H9 (cell line): ENCODE results near the gene NOTCH2NLA. TPM values are rescaled to one million over a fixed set of nuclear protein-coding genes. Genes with fewer than 3 reads are reported as not detected.
"Not testable (repeated sequence)": the region's sequence is repeated elsewhere in the genome, so short reads cannot be mapped to it uniquely, and the experiment has no call there.

Experiments used
- DNase-seq: peaks from one replicate; pipeline ENCODE4 v3.0.0-alpha.2; 2017
- H2AFZ ChIP-seq: one replicate; pipeline ENCODE4 v1.6.1; 2013; ENCODE audit warnings: mild to moderate bottlenecking, low read length, control low read depth, moderate library complexity
- H2AK5ac ChIP-seq: 2 replicates; pipeline ENCODE4 v1.6.1; 2013; ENCODE audit warnings: low read length, control low read depth, mixed read lengths; ENCODE audit not compliant: insufficient read length
- H2BK120ac ChIP-seq: one replicate; pipeline ENCODE4 v1.6.1; 2013; ENCODE audit warnings: low read depth, mild to moderate bottlenecking, low read length, control low read depth, inconsistent platforms; ENCODE audit not compliant: poor library complexity, severe bottlenecking
- H2BK12ac ChIP-seq: 2 replicates; pipeline ENCODE4 v1.6.1; 2013; ENCODE audit warnings: low read length, control low read depth, mixed read lengths, low read depth; ENCODE audit not compliant: insufficient read length
- H2BK15ac ChIP-seq: 2 replicates; pipeline ENCODE4 v1.6.1; 2013; ENCODE audit warnings: low read depth, low read length, control low read depth
- H2BK20ac ChIP-seq: one replicate; pipeline ENCODE4 v1.6.1; 2013; ENCODE audit warnings: low read depth, mild to moderate bottlenecking, low read length, control low read depth, inconsistent platforms; ENCODE audit not compliant: poor library complexity, severe bottlenecking
- H2BK5ac ChIP-seq: 2 replicates; pipeline ENCODE4 v1.6.1; 2013; ENCODE audit warnings: low read length, control low read depth, mixed read lengths; ENCODE audit not compliant: insufficient read length
- H3K14ac ChIP-seq: 2 replicates; pipeline ENCODE4 v1.6.1; 2013; ENCODE audit warnings: low read length, control low read depth; ENCODE audit not compliant: insufficient read depth
- H3K18ac ChIP-seq: 2 replicates; pipeline ENCODE4 v1.6.1; 2013; ENCODE audit warnings: low read depth, mild to moderate bottlenecking, mixed read lengths, low read length, control low read depth; ENCODE audit not compliant: insufficient read length
- H3K23ac ChIP-seq: 2 replicates; pipeline ENCODE4 v1.6.1; 2013; ENCODE audit warnings: low read length, control low read depth, mixed read lengths, low read depth; ENCODE audit not compliant: insufficient read length
- H3K23me2 ChIP-seq: 2 replicates; pipeline ENCODE4 v1.6.1; 2013; ENCODE audit warnings: low read depth, mild to moderate bottlenecking, mixed read lengths, low read length, control low read depth; ENCODE audit not compliant: insufficient read length, poor library complexity, severe bottlenecking
- H3K27ac ChIP-seq: 2 replicates; pipeline ENCODE4 v1.5.1; 2013; ENCODE audit warnings: low read length, control low read depth, mixed read lengths, low read depth; ENCODE audit not compliant: insufficient read length
- H3K27me3 ChIP-seq: 2 replicates; pipeline ENCODE4 v1.6.1; 2013; ENCODE audit warnings: low read length, control low read depth, inconsistent platforms; ENCODE audit not compliant: insufficient read depth
- H3K4ac ChIP-seq: 2 replicates; pipeline ENCODE4 v1.6.1; 2013; ENCODE audit warnings: low read depth, mild to moderate bottlenecking, control low read depth, inconsistent platforms, low read length, moderate library complexity
- H3K4me1 ChIP-seq: 2 replicates; pipeline ENCODE4 v1.6.1; 2013; ENCODE audit warnings: low read length, control low read depth, inconsistent platforms; ENCODE audit not compliant: insufficient read depth
- H3K4me2 ChIP-seq: 2 replicates; pipeline ENCODE4 v1.6.1; 2013; ENCODE audit warnings: low read length, control low read depth, mixed read lengths; ENCODE audit not compliant: insufficient read length, insufficient read depth
- H3K56ac ChIP-seq: 2 replicates; pipeline ENCODE4 v1.6.1; 2013; ENCODE audit warnings: low read depth, mild to moderate bottlenecking, mixed read lengths, low read length, control low read depth; ENCODE audit not compliant: insufficient read length
- H3K79me1 ChIP-seq: 2 replicates; pipeline ENCODE4 v1.6.1; 2013; ENCODE audit warnings: low read depth, mild to moderate bottlenecking, moderate library complexity, low read length, control low read depth, inconsistent platforms; ENCODE audit not compliant: insufficient read depth, poor library complexity, severe bottlenecking
- H3K79me2 ChIP-seq: 2 replicates; pipeline ENCODE4 v1.6.1; 2013; ENCODE audit warnings: low read length, control low read depth, inconsistent platforms; ENCODE audit not compliant: insufficient read depth
- H3K9ac ChIP-seq: 2 replicates; pipeline ENCODE4 v1.6.1; 2013; ENCODE audit warnings: low read length, control low read depth, mixed read lengths; ENCODE audit not compliant: insufficient read length; ENCODE audit errors: extremely low read depth
- H3K9me3 ChIP-seq: one replicate; pipeline ENCODE4 v1.6.1; 2013; ENCODE audit warnings: low read depth, low read length, inconsistent platforms; ENCODE audit not compliant: control insufficient read depth
- H3T11ph ChIP-seq: one replicate; pipeline ENCODE4 v1.6.1; 2013; ENCODE audit warnings: mild to moderate bottlenecking, low read length, control low read depth, inconsistent platforms
- H4K20me1 ChIP-seq: one replicate; pipeline ENCODE4 v1.6.1; 2013; ENCODE audit not compliant: control insufficient read depth, insufficient read length, insufficient read depth
- H4K5ac ChIP-seq: 2 replicates; pipeline ENCODE4 v1.6.1; 2013; ENCODE audit warnings: low read depth, mild to moderate bottlenecking, mixed read lengths, low read length, control low read depth; ENCODE audit not compliant: insufficient read length
- H4K8ac ChIP-seq: replicated peaks from 2 replicates; pipeline ENCODE4 v1.6.1; 2013; ENCODE audit warnings: low read length, control low read depth, mixed read lengths, low read depth; ENCODE audit not compliant: insufficient read length
- H4K91ac ChIP-seq: 2 replicates; pipeline ENCODE4 v1.6.1; 2013; ENCODE audit warnings: low read depth, mild to moderate bottlenecking, moderate library complexity, mixed read lengths, low read length, control low read depth; ENCODE audit not compliant: insufficient read length
- H3K27ac Mint-ChIP-seq, 3 experiments: 2 replicates in 2 of 3; 3 replicates in 1 of 3; pipeline ENCODE4 v1.8.0; 2020 to 2021; ENCODE audit warnings: mixed read lengths in 3 of 3, mild to moderate bottlenecking in 1 of 3, moderate library complexity in 1 of 3
- H3K27me3 Mint-ChIP-seq: 2 replicates; pipeline ENCODE4 v1.8.0; 2021; ENCODE audit warnings: low read depth, mild to moderate bottlenecking, moderate library complexity, mixed read lengths
- H3K36me3 Mint-ChIP-seq, 3 experiments: 2 replicates in 2 of 3; 3 replicates in 1 of 3; pipeline ENCODE4 v1.8.0; 2020 to 2021; ENCODE audit warnings: low read depth in 3 of 3, mixed read lengths in 3 of 3; ENCODE audit not compliant: insufficient read depth in 1 of 3
- H3K4me1 Mint-ChIP-seq, 2 experiments: 2 replicates each; pipeline ENCODE4 v1.8.0; 2020; ENCODE audit warnings: mixed read lengths in 2 of 2
- H3K4me3 Mint-ChIP-seq, 2 experiments: 2 replicates in 1 of 2; 3 replicates in 1 of 2; pipeline ENCODE4 v1.8.0; 2020 to 2021; ENCODE audit warnings: mild to moderate bottlenecking in 2 of 2, mixed read lengths in 2 of 2, moderate library complexity in 1 of 2
- H3K9me3 Mint-ChIP-seq, 2 experiments: 2 replicates in 1 of 2; 3 replicates in 1 of 2; pipeline ENCODE4 v1.8.0; 2020; ENCODE audit warnings: mild to moderate bottlenecking in 2 of 2, mixed read lengths in 2 of 2, moderate library complexity in 1 of 2
- WGBS: extraction: QIAGEN DNeasy Blood & Tissue Kit; methylation state at CpG from one replicate; pipeline ENCODE4 v1.1.7; 2013; ENCODE audit warnings: missing lambda C conversion rate, low lambda C conversion rate, mixed read lengths; ENCODE audit not compliant: insufficient read length; ENCODE audit errors: extremely low coverage; 5-methylcytosine and 5-hydroxymethylcytosine counted together
- long read RNA-seq: library from polyadenylated mRNA; unstranded; transcript quantifications from one replicate; pipeline ENCODE4 v2.0.0, GENCODE V29; 2020
- total RNA-seq: library from RNA; stranded (reverse); gene quantifications from 2 replicates; pipeline ENCODE4 v1.2.1, GENCODE V29; 2021

NOTCH2NLA gene
- 8.1 and 9.9 TPM in 2 replicates for total RNA-seq
- long read RNA-seq, transcript NOTCH2NLA-201 (5 exons, 1,874 nt): major isoform, 10 of 12 reads
- long read RNA-seq, partial matches to known transcripts: 0 of 12 reads
- long read RNA-seq, other reads (novel, unspliced or antisense): 1 of 12 reads

GRCh38 chr1:146228710-146229477, at the start of gene NOTCH2NLA:
NOTCH2NLA (minus strand) TSS chr1:146229021; CDS start chr1:146189337, 39,684 bp downstream.
- H3K79me1 ChIP-seq, H3K79me2 ChIP-seq, H3K27ac Mint-ChIP-seq, H3K27ac ChIP-seq, H3K4ac ChIP-seq, H3K18ac ChIP-seq, H3K27me3 Mint-ChIP-seq, H4K8ac ChIP-seq, H3K4me1 ChIP-seq, H4K20me1 ChIP-seq, H3K36me3 Mint-ChIP-seq, H3K23ac ChIP-seq, H3K23me2 ChIP-seq, H2AK5ac ChIP-seq, H2AFZ ChIP-seq, H3K14ac ChIP-seq, H3K4me2 ChIP-seq, H2BK12ac ChIP-seq, H3K9ac ChIP-seq, H3K4me1 Mint-ChIP-seq, H3K27me3 ChIP-seq, H3K56ac ChIP-seq, H2BK120ac ChIP-seq, H3K9me3 ChIP-seq, H2BK20ac ChIP-seq, H3T11ph ChIP-seq, H2BK5ac ChIP-seq, H3K9me3 Mint-ChIP-seq, H4K5ac ChIP-seq, H4K91ac ChIP-seq, H2BK15ac ChIP-seq: not testable (repeated sequence)
- H3K4me3 Mint-ChIP-seq: peak within 1 kb of the TSS; percentile 71 to 81
- WGBS: no CpG with 5 or more reads among the region's 72 CpGs
- peak; percentile 20 for DNase-seq

- H3K27me3 Mint-ChIP-seq, H3T11ph ChIP-seq, H3K4me2 ChIP-seq, H2AK5ac ChIP-seq, H3K9ac ChIP-seq, H3K4ac ChIP-seq, H3K27ac Mint-ChIP-seq, H4K8ac ChIP-seq, H2BK20ac ChIP-seq, H3K14ac ChIP-seq, H2BK12ac ChIP-seq, DNase-seq, H3K9me3 ChIP-seq, H3K4me1 Mint-ChIP-seq, H2BK120ac ChIP-seq, H3K23me2 ChIP-seq, H3K18ac ChIP-seq, H3K56ac ChIP-seq, H3K9me3 Mint-ChIP-seq, H4K91ac ChIP-seq, H3K23ac ChIP-seq, H3K27me3 ChIP-seq, H2BK5ac ChIP-seq, H3K79me2 ChIP-seq, H4K5ac ChIP-seq, H3K27ac ChIP-seq, H3K79me1 ChIP-seq, H2AFZ ChIP-seq, H3K4me1 ChIP-seq, H3K4me3 Mint-ChIP-seq, H4K20me1 ChIP-seq, H2BK15ac ChIP-seq, H3K36me3 Mint-ChIP-seq: not testable (repeated sequence)
- WGBS: no CpG with 5 or more reads among the region's 3 CpGs
Observed at GRCh38 chr1:146278346-146278745, 49.5 kb upstream of the NOTCH2NLA start.
